ENCODE results near the gene RUNDC1.

Gene RUNDC1

DNA sequence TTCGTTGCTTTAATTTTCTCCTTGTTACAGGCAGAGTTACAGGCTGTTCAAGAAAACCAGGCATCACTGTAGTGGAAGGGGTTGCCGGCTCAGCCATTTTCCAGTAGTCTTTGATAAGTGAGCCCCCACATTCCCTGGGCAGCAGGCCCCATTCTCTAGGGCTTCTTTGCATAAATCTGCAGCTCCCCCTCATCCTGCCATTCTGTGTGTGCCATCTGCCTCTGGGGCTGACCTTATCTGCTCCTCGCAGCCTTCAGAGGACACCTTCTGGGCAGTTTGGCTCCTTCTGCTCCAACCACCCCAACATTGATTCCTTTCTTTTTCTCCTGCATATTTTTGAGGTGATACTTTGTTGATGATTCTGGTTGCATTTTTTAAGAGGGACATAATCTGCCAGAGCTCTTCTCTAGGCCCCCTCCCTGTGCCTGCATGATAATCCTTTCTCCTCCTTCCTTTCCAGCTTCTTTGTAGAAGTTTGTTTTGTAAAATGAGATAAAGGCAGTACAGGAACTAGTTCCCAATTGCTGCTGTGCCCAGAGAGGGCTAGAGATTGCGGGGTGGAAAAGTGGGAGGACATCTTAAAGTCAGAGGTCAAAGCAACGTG lies 61.8 kb downstream of the RUNDC1 start:
- no peak for TF ChIP-seq EZH2phosphoT487 (IDR thresholded peaks at IDR 0.05; ENCODE audit: low read depth)
- TF ChIP-seq, protein P1, sequence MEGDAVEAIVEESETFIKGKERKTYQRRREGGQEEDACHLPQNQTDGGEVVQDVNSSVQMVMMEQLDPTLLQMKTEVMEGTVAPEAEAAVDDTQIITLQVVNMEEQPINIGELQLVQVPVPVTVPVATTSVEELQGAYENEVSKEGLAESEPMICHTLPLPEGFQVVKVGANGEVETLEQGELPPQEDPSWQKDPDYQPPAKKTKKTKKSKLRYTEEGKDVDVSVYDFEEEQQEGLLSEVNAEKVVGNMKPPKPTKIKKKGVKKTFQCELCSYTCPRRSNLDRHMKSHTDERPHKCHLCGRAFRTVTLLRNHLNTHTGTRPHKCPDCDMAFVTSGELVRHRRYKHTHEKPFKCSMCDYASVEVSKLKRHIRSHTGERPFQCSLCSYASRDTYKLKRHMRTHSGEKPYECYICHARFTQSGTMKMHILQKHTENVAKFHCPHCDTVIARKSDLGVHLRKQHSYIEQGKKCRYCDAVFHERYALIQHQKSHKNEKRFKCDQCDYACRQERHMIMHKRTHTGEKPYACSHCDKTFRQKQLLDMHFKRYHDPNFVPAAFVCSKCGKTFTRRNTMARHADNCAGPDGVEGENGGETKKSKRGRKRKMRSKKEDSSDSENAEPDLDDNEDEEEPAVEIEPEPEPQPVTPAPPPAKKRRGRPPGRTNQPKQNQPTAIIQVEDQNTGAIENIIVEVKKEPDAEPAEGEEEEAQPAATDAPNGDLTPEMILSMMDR (IDR thresholded peaks at IDR 0.05; ENCODE audit: low read depth, low read length), result no peak
- H3K4me3 ChIP-seq (ENCODE audit: low read length), result no peak overlapping the region
- H3K27ac ChIP-seq (ENCODE audit: low read length), result no peak overlapping the region
- no peaks in the 10 kb centered on the region for H3K79me2 ChIP-seq (ENCODE audit: low read length)
- H3K4me2 ChIP-seq (ENCODE audit: low read length), result no peak overlapping the region
- H3K9ac ChIP-seq (ENCODE audit: low read length), result no peak overlapping the region
- H4K20me1 ChIP-seq (ENCODE audit: insufficient read depth, low read length), result no peaks in the 10 kb centered on the region
- no peak overlapping the region for H2AFZ ChIP-seq (ENCODE audit: low read depth, low read length)
- no peaks in the 10 kb centered on the region for H3K9me3 ChIP-seq (ENCODE audit: insufficient read depth, low read length)
- H3K4me1 ChIP-seq (ENCODE audit: low read length), result no peaks in the 10 kb centered on the region
- peaks cover 25% of the 10 kb centered on the region for H3K36me3 ChIP-seq (replicated peaks; ENCODE audit: low read depth, low read length)
- H3K27me3 ChIP-seq (ENCODE audit: low read depth, low read length), result no peaks in the 10 kb centered on the region

Measured in OCI-LY3 (cell line).